Measurements from ENCODE around the gene MRPL11.
A peak's percentile ranks its signal among the peaks of the same experiment; 100 is the strongest.

The MRPL11 gene

GRCh38 chr11:66438504-66439466 lies at the start of gene MRPL11:
Gene MRPL11 (minus strand): TSS chr11:66438848. CDS start chr11:66438754, 94 bp downstream.
- DNase-seq (ENCODE audit: low read depth in 3 of 3), result peak; percentile 77 to 89 (median 78)

- DNase-seq (ENCODE audit: low read depth in 3 of 3), result no peak
These were observed 46.2 kb upstream of the MRPL11 start for GRCh38 chr11:66484806-66485380.

- DNase-seq (ENCODE audit: low read depth in 3 of 3), result peak; percentile 91 to 97 (median 94)
These were observed 41.7 kb upstream of the MRPL11 start, which contains the start of gene DPP3 for GRCh38 chr11:66480117-66480938. Gene DPP3 (plus strand): TSS chr11:66480434. CDS start chr11:66482201, 1,767 bp downstream.

- no peak for DNase-seq (ENCODE audit: low read depth in 3 of 3)
These were observed 40.9 kb upstream of the MRPL11 start for GRCh38 chr11:66479394-66480116.

GRCh38 chr11:66478729-66479393 lies 40.2 kb upstream of the MRPL11 start:
- DNase-seq (ENCODE audit: low read depth in 3 of 3), result no peak

- DNase-seq (ENCODE audit: low read depth in 3 of 3), result no peak
These were observed 38.9 kb upstream of the MRPL11 start for GRCh38 chr11:66477263-66478201.

GRCh38 chr11:66476841-66477251 lies 38.2 kb upstream of the MRPL11 start:
- DNase-seq (ENCODE audit: low read depth in 3 of 3), result no peak

- no peak for DNase-seq (ENCODE audit: low read depth in 3 of 3)
These were observed 37.7 kb upstream of the MRPL11 start for GRCh38 chr11:66476173-66476840.

- no peak for DNase-seq (ENCODE audit: low read depth in 3 of 3)
These were observed 36.9 kb upstream of the MRPL11 start for GRCh38 chr11:66475349-66476172.

- DNase-seq (ENCODE audit: low read depth in 3 of 3), result no peak
These were observed 35.2 kb upstream of the MRPL11 start for GRCh38 chr11:66473608-66474515.

GRCh38 chr11:66473167-66473566 lies 34.5 kb upstream of the MRPL11 start:
- no peak for DNase-seq (ENCODE audit: low read depth in 3 of 3)

- DNase-seq (ENCODE audit: low read depth in 3 of 3), result no peak
These were observed 33.4 kb upstream of the MRPL11 start for GRCh38 chr11:66472054-66472453.

GRCh38 chr11:66471142-66471541 lies 32.5 kb upstream of the MRPL11 start:
- DNase-seq (ENCODE audit: low read depth in 3 of 3), result no peak

- DNase-seq (ENCODE audit: low read depth in 3 of 3), result no peak
These were observed 31.4 kb upstream of the MRPL11 start for GRCh38 chr11:66470015-66470414.

- DNase-seq (ENCODE audit: low read depth in 3 of 3), result no peak
These were observed 30.8 kb upstream of the MRPL11 start for GRCh38 chr11:66469441-66469840.

- no peak for DNase-seq (ENCODE audit: low read depth in 3 of 3)
These were observed 30.0 kb upstream of the MRPL11 start for GRCh38 chr11:66468691-66469090.

- no peak for DNase-seq (ENCODE audit: low read depth in 3 of 3)
These were observed 29.1 kb upstream of the MRPL11 start for GRCh38 chr11:66467756-66468155.

All from stimulated activated CD4-positive, alpha-beta T cell treated with anti-CD3 and anti-CD28 coated beads, TNF-alpha, amount 100 ng/mL, for 48 hours (primary cell).